ENCODE measurements around the gene USP9X.
A peak's percentile ranks its signal among the peaks of the same experiment; 100 is the strongest.
"Not testable (repeated sequence)": the region's sequence is repeated elsewhere in the genome, so short reads cannot be mapped to it uniquely, and the experiment has no call there.

The USP9X gene

DNA sequence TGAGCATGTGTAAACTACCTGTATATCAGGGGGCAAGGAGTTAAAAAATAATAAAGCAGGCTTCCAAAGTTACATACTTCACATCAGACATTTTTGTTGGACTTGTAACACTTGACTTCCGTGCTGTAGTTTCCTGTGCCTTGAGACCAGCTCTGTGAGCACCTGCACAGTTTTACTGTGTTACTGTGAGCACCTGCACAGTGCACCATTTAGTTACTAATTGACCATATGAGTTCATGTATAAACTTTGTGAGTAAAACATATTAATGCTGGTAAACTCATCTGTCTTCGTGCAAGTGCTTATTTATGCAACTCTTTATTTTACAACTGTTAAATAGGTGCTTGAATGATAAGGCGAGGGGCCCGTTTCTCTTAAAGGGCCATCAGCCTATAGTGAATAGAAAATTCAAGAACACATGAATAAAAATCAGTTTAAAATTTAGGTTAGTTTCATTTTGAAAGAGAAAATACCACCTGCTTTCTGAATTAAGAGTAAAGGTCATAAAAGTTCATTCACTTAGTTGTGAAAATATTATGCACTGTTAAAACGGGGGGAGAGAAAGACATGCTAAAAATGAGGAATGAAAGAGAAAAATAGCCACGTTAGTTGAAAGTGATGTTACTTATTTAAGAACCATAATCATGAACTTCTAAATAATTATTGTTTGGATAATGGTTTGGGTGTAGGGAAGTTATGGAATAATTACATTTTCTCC is 42.4 kb downstream of the USP9X start:
- peak; percentile 44 to 48 for ATAC-seq

- ATAC-seq: no peak
Measured at GRCh38 chrX:41128955-41129354, 43.7 kb downstream of the USP9X start.

DNA sequence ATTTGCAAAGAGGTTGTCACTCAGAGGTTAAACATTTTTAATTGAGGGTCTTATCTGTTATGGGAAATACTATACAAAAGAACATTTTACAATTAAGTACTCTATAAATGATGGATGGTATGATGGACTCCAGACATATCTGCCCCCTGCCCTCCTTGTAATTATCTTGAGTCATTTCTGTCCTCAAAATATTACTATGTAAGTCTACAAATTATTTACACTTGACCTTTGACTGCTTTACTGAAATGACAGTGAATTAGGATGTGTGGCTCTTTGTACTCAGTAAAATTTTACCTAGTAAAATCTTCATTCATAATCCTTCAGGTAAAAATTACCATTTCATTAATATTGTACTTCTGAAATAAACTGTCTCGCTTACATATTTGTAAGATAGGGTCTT is 46.5 kb downstream of the USP9X start:
- ATAC-seq: no peak

DNA sequence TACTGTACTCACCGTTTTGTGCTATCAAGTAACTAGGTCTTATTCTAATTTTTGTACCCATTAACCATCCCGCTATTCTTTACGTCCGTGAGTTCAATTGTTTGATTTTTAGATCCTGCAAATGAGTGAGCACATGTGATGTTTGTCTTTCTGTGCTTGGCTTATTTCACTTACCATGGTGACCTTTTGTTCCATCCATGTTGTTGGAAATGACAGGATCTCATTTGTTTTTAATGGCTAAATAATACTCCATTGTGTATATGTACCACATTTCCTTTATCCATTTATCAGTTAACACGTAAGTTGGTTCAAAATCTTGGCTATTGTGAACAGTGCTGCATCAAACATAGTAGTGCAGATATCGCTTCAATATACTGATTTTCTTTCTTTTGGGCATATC is 48.3 kb downstream of the USP9X start:
- no peak for ATAC-seq

DNA sequence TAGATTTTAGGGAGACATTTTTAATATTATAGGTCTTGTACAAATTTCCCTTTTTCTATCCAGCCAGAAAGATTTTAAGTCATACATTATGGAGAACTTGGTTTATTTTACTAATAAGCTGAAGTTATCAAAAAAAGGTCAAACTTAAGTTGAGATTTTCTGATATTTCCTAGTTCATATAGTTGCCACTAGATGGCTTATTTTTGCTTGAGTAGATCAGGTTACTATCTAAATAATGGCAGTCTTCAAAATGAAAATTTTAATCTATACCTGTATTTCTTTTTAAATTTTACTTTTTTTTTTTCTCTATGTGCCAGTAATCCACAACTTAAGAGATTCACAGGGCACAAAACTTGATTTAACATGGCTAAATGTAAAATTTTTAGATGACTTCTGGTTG is 52.3 kb downstream of the USP9X start:
- ATAC-seq: no peak

DNA sequence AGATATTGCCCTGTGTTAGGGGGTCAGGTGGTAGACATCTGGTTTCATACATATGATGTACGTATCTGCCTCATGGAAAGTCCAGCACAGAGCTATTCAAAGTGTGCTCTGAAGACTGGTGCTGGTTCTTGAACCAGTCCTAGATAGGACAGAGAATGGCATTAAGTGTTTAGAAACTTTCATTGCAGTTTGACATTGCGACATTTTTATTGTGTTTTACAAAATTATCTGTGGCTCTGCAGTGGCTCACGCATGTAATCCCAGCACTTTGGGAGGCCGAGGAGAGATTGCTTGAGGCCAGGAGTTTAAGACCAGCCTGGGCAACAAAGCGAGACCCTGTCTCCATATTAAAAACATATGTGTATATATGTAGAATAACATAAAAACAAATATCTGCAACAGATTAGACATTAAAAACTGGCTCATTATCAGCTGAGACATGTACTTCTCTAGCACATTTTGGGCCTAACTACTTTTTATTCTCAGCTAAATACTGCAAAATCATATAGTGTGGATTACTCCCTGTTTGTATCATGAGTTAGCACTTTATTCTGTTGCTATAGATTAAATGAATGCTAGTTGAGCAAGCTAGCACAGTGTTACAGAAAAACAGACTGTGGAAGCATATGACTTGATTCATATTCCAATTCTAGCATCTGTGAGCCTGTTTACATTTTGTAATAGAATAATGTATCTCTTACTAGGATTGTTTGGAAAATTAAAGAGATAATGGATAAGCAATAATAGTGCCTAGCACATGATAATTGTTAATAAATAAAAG is 57.1 kb downstream of the USP9X start:
- ATAC-seq: no peak

DNA sequence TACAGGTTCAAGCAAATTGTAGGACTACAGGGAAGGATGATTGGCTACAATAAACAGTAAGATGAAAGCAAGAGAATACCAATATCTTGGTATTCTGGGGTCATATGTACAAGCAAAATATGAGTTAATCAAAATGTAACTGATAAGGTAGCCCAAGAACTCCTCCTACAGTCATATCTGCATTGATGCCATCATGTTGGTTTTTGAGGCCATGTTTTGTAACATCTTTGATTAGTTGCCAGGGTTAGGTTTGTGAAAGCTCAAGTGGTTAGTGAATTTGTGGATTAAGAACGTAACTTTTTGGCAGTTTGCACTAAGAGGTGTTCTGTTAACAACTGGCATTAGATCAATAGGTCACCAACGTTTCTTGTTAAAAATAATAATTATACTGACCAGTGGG is 59.6 kb downstream of the USP9X start:
- no peak for ATAC-seq

GRCh38 chrX:41145920-41146608 is 60.8 kb downstream of the USP9X start:
- ATAC-seq: peak in 1 of 2 donors; percentile 20

DNA sequence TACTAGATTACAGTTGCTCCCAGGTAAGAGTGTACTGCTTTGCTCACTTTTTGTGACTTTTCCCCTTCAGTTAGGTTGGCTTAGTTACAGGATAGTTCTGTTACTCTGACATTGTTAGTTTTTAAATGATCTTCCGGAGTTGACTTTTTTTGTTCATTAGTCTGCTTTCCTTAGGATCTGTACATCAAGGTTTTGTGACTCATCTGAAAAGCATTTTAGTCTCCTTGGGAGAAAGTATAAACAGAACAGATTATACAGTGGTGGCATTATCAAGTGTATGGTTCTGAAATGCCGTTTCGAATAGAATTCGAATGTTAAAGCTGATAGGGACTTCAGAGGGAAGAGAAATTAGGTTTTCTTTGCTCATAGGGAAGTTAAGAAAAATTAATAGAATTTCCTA is 63.3 kb downstream of the USP9X start:
- ATAC-seq: no peak

GRCh38 chrX:41150043-41150442 is 64.8 kb downstream of the USP9X start:
- ATAC-seq: no peak

DNA sequence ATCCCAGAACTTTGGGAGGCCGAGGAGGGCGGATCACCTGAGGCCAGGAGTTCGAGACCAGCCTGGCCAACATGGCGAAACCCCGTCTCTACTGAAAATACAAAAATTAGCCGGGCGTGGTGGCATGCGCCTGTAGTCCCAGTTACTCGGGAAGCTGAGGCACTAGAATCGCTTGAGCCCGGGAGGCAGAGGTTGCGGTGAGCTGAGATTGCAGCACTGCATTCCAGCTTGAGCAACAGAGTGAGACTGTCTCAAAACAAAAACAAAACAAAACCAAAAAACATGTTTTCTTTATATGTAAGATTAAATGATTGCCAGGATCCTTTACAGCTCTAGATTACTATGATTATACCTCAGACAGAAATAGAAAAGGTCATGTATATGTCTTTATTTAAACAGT is 66.5 kb downstream of the USP9X start:
- not testable (repeated sequence) for ATAC-seq

- ATAC-seq: no peak
Measured at GRCh38 chrX:41152221-41152620, 67.0 kb downstream of the USP9X start.

- ATAC-seq: no peak
Measured at GRCh38 chrX:41153448-41153847, 68.2 kb downstream of the USP9X start.

GRCh38 chrX:41153957-41154356 is 68.7 kb downstream of the USP9X start:
- ATAC-seq: no peak

- no peak for ATAC-seq
Measured at GRCh38 chrX:41164449-41164848, 79.2 kb downstream of the USP9X start.

DNA sequence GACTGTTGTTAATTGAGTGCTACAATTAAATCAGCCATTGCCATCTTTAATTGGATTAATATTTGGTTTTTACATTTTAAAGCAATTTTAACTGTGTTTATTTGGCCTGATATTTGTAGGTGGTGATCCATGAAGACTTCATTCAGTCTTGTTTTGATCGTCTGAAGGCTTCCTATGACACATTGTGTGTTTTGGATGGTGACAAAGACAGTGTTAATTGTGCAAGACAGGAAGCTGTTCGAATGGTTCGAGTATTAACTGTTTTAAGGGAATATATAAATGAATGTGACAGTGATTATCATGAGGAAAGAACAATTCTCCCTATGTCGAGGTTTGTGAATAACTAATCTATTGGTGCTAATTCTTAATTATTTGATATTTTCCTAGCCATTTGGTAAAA is 82.6 kb downstream of the USP9X start:
- ATAC-seq: no peak

DNA sequence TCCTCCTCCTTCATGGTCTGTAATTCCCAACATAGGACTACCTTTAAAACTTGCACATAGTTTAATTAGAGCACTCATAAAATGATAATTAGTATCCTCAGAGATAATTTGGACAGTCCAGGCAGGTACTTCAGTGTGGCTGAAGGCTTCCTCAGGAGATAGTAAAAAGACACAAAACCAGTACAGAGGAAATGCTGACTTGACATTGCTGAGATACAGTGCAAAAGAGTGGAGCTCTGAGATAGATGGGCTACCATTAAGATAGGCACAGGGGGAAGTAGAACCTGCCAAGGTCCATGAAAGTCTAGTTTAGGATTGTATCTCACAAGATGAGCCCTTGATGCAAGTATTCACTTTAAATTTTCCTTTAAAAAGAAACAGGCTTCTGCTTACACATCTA is 91.0 kb downstream of the USP9X start:
- ATAC-seq: no peak

DNA sequence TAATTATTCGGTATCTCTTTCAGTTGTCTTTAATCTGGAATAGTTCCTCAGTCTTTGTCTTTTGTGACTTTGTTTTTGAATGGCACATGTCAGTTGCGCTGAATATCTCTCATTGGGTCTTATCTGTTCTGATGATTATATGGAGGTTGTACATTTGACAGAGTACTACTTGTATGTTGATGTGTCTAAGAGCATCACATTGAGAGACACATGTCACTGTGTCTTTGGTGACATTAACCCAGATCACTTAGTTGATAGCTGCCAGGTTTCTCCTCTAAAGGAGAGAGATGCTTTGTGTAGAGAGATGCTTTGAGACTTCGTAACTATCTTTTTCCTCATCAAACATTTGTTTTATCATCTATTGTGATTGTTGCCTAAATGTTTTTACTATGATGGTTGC is 92.1 kb downstream of the USP9X start:
- ATAC-seq: no peak

- peak; percentile 63 to 65 for ATAC-seq
Measured at GRCh38 chrX:41178201-41178600, 93.0 kb downstream of the USP9X start.

DNA sequence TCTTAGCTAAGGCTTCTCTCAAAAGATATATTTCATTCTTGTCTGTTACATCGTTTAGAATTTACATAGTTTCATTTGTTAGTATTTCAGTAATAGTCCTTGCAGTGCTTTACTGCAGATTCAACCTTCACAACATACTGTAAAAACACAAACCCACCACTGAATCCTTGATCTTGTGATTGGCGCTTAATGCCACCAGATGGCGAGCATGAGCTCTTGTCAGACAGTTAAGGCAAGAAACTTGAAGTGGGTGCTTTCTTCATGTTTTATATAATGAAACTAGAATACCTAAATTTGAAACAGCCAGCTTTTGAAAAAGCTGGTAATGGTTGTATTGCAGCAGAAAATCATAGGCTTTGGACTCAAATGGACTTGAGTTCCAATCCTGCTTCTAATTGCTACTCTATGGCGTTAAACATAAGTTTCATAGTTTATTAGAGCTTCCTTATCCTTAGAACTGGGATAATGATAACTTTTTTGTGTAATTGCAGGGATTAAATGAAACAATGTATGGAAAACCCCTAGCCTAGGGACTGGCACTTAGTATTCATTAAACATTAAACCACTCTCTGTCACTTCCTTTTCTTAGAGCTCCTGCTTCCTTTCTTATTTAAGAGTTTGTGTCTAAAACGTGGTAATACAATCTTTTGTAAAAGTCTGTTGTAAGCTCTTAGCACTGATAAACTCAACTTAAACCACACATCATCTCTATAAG is 95.1 kb downstream of the USP9X start:
- ATAC-seq: peak; percentile 64 to 73

DNA sequence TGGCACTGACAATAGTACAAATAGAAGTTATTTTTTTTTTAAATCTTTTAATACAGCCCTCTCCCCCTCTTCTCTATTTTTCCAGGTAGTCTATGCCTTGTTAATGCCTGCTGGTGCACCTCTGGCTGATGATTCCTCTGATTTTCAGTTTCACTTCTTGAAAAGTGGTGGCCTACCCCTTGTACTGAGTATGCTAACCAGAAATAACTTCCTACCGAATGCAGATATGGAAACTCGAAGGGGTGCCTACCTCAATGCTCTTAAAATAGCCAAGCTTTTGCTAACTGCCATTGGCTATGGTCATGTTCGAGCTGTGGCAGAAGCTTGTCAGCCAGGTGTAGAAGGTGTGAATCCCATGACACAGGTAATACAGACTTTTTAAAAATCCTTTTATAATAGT is 99.1 kb downstream of the USP9X start:
- peak in 1 of 2 donors; percentile 43 for ATAC-seq

DNA sequence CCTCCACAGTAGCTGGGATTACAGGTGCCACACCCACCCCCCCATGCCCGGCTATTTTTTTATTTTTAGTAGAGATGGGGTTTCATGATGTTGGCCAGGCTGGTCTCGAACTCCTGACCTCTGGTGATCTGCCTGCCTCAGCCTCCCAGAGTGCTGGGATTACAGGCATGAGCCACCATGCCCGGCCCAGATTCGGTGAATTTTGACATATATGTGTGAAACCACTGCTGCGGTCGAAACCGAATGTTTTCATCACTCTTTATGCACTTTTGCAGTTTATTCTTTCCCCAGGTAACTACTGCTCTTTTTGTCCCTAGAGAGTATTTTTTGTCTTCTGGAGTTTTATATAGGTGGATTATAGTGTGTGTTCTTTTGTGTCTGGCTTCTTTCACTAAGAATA is 101.7 kb downstream of the USP9X start:
- not testable (repeated sequence) for ATAC-seq

DNA sequence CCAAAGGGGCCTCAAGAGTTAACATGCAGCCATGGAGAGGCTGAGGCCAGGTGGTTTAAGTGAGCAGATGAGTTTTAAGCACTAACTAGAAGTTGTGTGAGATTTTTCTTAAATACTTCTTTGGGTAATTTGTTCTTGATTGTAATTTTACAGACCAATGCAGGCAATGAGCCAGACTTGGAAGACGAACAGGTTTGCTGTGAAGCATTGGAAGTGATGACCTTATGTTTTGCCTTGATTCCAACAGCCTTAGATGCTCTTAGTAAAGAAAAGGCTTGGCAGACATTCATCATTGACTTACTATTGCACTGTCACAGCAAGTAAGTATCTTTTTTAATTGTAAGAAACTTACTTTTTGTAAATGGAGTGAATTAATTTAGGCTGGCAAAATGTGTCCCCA is 103.9 kb downstream of the USP9X start:
- no peak for ATAC-seq
